Measurements from ENCODE around the gene LEP. TPM values are rescaled to one million over a fixed set of nuclear protein-coding genes. Genes with fewer than 3 reads are reported as not detected.

Gene LEP
- not detected for total RNA-seq (2021; ENCODE audit: unreplicated experiment)
- polyA plus RNA-seq (2012; ENCODE audit: insufficient read length) = 0.08 TPM
- Bru-seq, nascent RNA = not detected
- not detected for BruChase-seq, experiment 1, labeled RNA remaining after a 2-hour chase
- BruChase-seq, experiment 2, labeled RNA remaining after a 6-hour chase = percentile 6 among the genes with signal in this experiment
- long read RNA-seq = 0 reads

DNA sequence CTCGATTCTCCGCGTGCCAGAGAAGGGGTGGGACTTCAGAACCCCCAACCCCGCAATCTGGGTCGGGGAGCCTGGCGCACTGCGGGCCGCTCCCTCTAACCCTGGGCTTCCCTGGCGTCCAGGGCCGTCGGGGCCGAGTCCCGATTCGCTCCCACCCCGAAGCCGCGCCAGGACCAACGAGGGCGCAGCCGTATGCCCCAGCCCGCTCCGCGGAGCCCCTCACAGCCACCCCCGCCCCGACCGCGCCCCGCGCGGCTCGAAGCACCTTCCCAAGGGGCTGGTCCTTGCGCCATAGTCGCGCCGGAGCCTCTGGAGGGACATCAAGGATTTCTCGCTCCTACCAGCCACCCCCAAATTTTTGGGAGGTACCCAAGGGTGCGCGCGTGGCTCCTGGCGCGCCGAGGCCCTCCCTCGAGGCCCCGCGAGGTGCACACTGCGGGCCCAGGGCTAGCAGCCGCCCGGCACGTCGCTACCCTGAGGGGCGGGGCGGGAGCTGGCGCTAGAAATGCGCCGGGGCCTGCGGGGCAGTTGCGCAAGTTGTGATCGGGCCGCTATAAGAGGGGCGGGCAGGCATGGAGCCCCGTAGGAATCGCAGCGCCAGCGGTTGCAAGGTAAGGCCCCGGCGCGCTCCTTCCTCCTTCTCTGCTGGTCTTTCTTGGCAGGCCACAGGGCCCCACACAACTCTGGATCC is at the start of gene LEP:
TSS of gene LEP (plus strand) at position 583 of the 691 bp plus-strand sequence. CDS start 10,741 bp downstream, outside the sequence.
- H3K9me3 ChIP-seq (ENCODE audit: control insufficient read depth, insufficient read depth, low read depth, low read length) = no peaks in the 10 kb centered on the region
- H3K36me3 ChIP-seq (ENCODE audit: control insufficient read depth, insufficient read depth, low read length) = no peaks in the 10 kb centered on the region
- no peak within 1 kb of the TSS for H3K27ac ChIP-seq (ENCODE audit: low read length)
- TF ChIP-seq TCF7L2 (IDR thresholded peaks at IDR 0.05; ENCODE audit: low read depth, low read length) (no peak), POLR2AphosphoS5 (IDR thresholded peaks at IDR 0.05; ENCODE audit: low read depth, low read length) (no peak), SIN3A (IDR thresholded peaks at IDR 0.05; ENCODE audit: borderline replicate concordance, insufficient read depth, low read depth, low read length) (no peak)
- TF ChIP-seq, protein P1, sequence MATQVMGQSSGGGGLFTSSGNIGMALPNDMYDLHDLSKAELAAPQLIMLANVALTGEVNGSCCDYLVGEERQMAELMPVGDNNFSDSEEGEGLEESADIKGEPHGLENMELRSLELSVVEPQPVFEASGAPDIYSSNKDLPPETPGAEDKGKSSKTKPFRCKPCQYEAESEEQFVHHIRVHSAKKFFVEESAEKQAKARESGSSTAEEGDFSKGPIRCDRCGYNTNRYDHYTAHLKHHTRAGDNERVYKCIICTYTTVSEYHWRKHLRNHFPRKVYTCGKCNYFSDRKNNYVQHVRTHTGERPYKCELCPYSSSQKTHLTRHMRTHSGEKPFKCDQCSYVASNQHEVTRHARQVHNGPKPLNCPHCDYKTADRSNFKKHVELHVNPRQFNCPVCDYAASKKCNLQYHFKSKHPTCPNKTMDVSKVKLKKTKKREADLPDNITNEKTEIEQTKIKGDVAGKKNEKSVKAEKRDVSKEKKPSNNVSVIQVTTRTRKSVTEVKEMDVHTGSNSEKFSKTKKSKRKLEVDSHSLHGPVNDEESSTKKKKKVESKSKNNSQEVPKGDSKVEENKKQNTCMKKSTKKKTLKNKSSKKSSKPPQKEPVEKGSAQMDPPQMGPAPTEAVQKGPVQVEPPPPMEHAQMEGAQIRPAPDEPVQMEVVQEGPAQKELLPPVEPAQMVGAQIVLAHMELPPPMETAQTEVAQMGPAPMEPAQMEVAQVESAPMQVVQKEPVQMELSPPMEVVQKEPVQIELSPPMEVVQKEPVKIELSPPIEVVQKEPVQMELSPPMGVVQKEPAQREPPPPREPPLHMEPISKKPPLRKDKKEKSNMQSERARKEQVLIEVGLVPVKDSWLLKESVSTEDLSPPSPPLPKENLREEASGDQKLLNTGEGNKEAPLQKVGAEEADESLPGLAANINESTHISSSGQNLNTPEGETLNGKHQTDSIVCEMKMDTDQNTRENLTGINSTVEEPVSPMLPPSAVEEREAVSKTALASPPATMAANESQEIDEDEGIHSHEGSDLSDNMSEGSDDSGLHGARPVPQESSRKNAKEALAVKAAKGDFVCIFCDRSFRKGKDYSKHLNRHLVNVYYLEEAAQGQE (IDR thresholded peaks at IDR 0.05; ENCODE audit: insufficient read depth in 1 of 2, low read depth in 2 of 2, low read length in 1 of 2) = no peak
- TF ChIP-seq, protein P2, sequence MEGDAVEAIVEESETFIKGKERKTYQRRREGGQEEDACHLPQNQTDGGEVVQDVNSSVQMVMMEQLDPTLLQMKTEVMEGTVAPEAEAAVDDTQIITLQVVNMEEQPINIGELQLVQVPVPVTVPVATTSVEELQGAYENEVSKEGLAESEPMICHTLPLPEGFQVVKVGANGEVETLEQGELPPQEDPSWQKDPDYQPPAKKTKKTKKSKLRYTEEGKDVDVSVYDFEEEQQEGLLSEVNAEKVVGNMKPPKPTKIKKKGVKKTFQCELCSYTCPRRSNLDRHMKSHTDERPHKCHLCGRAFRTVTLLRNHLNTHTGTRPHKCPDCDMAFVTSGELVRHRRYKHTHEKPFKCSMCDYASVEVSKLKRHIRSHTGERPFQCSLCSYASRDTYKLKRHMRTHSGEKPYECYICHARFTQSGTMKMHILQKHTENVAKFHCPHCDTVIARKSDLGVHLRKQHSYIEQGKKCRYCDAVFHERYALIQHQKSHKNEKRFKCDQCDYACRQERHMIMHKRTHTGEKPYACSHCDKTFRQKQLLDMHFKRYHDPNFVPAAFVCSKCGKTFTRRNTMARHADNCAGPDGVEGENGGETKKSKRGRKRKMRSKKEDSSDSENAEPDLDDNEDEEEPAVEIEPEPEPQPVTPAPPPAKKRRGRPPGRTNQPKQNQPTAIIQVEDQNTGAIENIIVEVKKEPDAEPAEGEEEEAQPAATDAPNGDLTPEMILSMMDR (IDR thresholded peaks at IDR 0.05) = no peak
- in situ Hi-C loops (cut with HindIII; ENCODE audit: low pct_unique_long_range_greater_than_20kb, low sequenced_read_pairs) = no loop called here
- no peak within 1 kb of the TSS for H3K4me3 ChIP-seq (ENCODE audit: low read depth in 2 of 2, low read length in 2 of 2)
- ATAC-seq (no peak), DNase-seq (ENCODE audit: low read depth, low spot score) (no peak)
- BruUV-seq (replicated peaks) = no TSS peak
- intact Hi-C loops (cut with micrococcal nuclease; ENCODE audit: unreplicated experiment) = no loop called here
- POLR2A ChIA-PET = no interaction called here
- H3K27me3 ChIP-seq (ENCODE audit: control insufficient read depth, insufficient read depth, low read length) = peaks cover 2% of the 10 kb centered on the region; the same call in 1 of the 2 replicates
- CTCF ChIA-PET = interaction anchor here (0.6 kb wide), 1 partner anchor 113 kb away, joined by 4 read pairs; no protein-coding TSS in a partner anchor
- H3K4me1 ChIP-seq (ENCODE audit: control insufficient read depth, insufficient read depth, low read length) = no peaks in the 10 kb centered on the region

DNA sequence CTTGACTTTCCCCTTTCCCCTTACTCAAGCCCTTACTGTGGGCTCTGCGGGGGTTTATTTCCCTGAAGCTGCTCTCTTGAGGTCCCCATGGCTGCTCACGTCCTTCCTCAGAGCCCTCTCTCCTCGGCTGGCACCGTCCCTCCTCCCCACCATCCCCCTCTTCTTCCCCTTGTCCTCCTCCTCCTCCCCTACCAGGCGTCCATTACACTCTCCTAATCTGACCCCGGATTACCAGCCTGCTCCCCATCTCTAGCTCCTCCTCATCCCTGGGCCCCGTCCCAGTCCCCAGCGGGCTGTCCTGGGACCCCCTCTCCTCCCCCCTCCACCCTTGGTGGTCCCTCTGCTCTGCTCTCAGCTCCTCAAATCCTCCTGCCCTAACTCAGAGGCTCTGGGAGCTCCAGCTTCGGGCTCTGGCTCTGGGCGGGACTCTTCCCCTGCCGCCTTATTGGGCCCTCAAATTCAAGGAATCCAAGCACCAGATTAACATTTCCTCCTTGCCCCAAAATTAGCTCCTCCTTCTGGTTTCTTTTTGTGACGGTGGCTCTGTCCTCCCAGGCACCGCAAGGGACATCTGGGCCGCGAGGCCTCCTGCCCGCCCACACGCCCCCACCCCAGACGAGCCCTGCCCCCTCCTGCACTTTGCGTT is 48.5 kb upstream of the LEP start:
- ATAC-seq (no peak), DNase-seq (ENCODE audit: low read depth, low spot score) (no peak)
- CTCF ChIA-PET = interaction anchor here (0.6 kb wide), 1 partner anchor 219 kb away, joined by 6 read pairs; no protein-coding TSS in a partner anchor
- intact Hi-C loops (cut with micrococcal nuclease; ENCODE audit: unreplicated experiment) (no loop called here), in situ Hi-C loops (cut with HindIII; ENCODE audit: low pct_unique_long_range_greater_than_20kb, low sequenced_read_pairs) (no loop called here)
- no TSS peak for BruUV-seq (replicated peaks)
- H3K27ac ChIP-seq (ENCODE audit: low read length) = no peak overlapping the region
- no peaks in the 10 kb centered on the region for H3K36me3 ChIP-seq (ENCODE audit: control insufficient read depth, insufficient read depth, low read length)
- 0 out of 2 replicates have a peak, but pooled peaks cover 2% of the 10 kb centered on the region for H3K27me3 ChIP-seq (ENCODE audit: control insufficient read depth, insufficient read depth, low read length)
- no peak overlapping the region for H3K4me3 ChIP-seq (ENCODE audit: low read depth in 2 of 2, low read length in 2 of 2)
- peaks cover 24% of the 10 kb centered on the region for H3K9me3 ChIP-seq (ENCODE audit: control insufficient read depth, insufficient read depth, low read depth, low read length)
- POLR2A ChIA-PET = no interaction called here
- TF ChIP-seq, protein P2 (IDR thresholded peaks at IDR 0.05) = no peak
- TF ChIP-seq, protein P1 (IDR thresholded peaks at IDR 0.05; ENCODE audit: insufficient read depth in 1 of 2, low read depth in 2 of 2, low read length in 1 of 2) = no peak
- no peak for TF ChIP-seq SIN3A (IDR thresholded peaks at IDR 0.05; ENCODE audit: borderline replicate concordance, insufficient read depth, low read depth, low read length)
- no peak for TF ChIP-seq POLR2AphosphoS5 (IDR thresholded peaks at IDR 0.05; ENCODE audit: low read depth, low read length)
- no peak for TF ChIP-seq TCF7L2 (IDR thresholded peaks at IDR 0.05; ENCODE audit: low read depth, low read length)
- H3K4me1 ChIP-seq (ENCODE audit: control insufficient read depth, insufficient read depth, low read length) = no peaks in the 10 kb centered on the region

Measured in Panc1 (cell line).